Right lobe of liver (tissue), 6 donors: ENCODE results near the gene OR6J1. TPM values are rescaled to one million over a fixed set of nuclear protein-coding genes. Genes with fewer than 3 reads are reported as not detected.

ENCODE experiments used
- ATAC-seq, 4 donors: fragments of 200-7000 bp; cut with Tn5 transposase; one replicate each; pipeline ENCODE4 v1.9.1; 2020; ENCODE audit warnings: mild to moderate bottlenecking in 4 of 4, moderate library complexity in 4 of 4
- DNase-seq, 3 donors: peaks; one replicate each; pipeline ENCODE4 v3.0.0-alpha.2; 2020
- H3K27ac ChIP-seq, 3 donors: fragments of 200-600 bp; one replicate each; pipeline ENCODE4 v1.8.0; 2022
- H3K27me3 ChIP-seq, 2 donors: fragments of 200-600 bp; one replicate each; pipeline ENCODE4 v1.8.0; 2022
- H3K36me3 ChIP-seq, 4 donors: fragments of 200-600 bp; sonication (generic) in 1 of 4; one replicate each; pipeline versions ENCODE4 v1.5.1 to v1.8.0; 2017 to 2022; ENCODE audit warnings: control low read depth in 1 of 4
- H3K4me1 ChIP-seq, 4 donors: fragments of 200-600 bp; sonication (generic) in 1 of 4; one replicate each; pipeline versions ENCODE4 v1.5.1 to v1.8.0; 2017 to 2022; ENCODE audit warnings: control low read depth in 1 of 4
- H3K4me3 ChIP-seq, 3 donors: fragments of 200-600 bp; one replicate each; pipeline ENCODE4 v1.8.0; 2022
- H3K9me3 ChIP-seq, 4 donors: fragments of 200-600 bp; sonication (generic) in 1 of 4; one replicate each; pipeline versions ENCODE4 v1.5.1 to v1.8.0; 2017 to 2022; ENCODE audit warnings: control low read depth in 1 of 4
- CTCF ChIP-seq, 4 donors: fragments of 200-600 bp in 3 of 4; fragments of 450-650 bp in 1 of 4; IDR thresholded peaks; one replicate each; pipeline versions ENCODE4 v1.5.1 to v1.8.0; 2016 to 2022; ENCODE audit warnings: antibody characterized with exemption in 4 of 4, mild to moderate bottlenecking in 2 of 4
- POLR2A ChIP-seq: fragments of 450-650 bp; IDR thresholded peaks from one replicate; pipeline ENCODE4 v1.6.1; 2017; ENCODE audit warnings: antibody characterized with exemption, mild to moderate bottlenecking
- WGBS: methylation state at CpG from one replicate; pipeline ENCODE4 v1.1.6; 2018; ENCODE audit warnings: low coverage, low lambda C conversion rate; ENCODE audit not compliant: insufficient coverage; ENCODE audit errors: missing lambda C conversion rate; 5-methylcytosine and 5-hydroxymethylcytosine counted together
- intact Hi-C, 2 donors: fragments of 100-400 bp; cut with DNase I; formaldehyde crosslinking; loops; one replicate each; pipeline versions ENCODE4 v1.11.2 to v1.14.1; 2022
- total RNA-seq, 6 experiments: library from RNA; depleted of rRNA in 2 of 6; stranded (reverse); fragments of >200 nt in 2 of 6; fragmentation: NEBNext Ultra II Directional in 3 of 6; extraction: Animal tissue kit (Norgen Biotek cat#: 25700) in 3 of 6; gene quantifications; one replicate each; pipeline versions ENCODE4 v1.1.0 to v1.2.4, GENCODE V29; 2016 to 2023
- donor health status: DM: no; HTN: yes; CAD: no.
- donor health status: DM: no; HTN: no; CAD: no.
- donor health status: DM: no; HTN: no; CAD: no.
- donor health status: DM: no; HTN: yes; CAD: no.
- donor health status: DM: no; HTN: yes; CAD: no.

OR6J1 gene
- total RNA-seq, 6 experiments from 2014 or later = not detected

GRCh38 chr14:22653012-22653621, 9.0 kb upstream of the OR6J1 start:
- Histone ChIP-seq H3K9me3 (no peaks in the 10 kb centered on the region), H3K4me3 (no peak overlapping the region), H3K27ac (no peak overlapping the region), H3K27me3 (no peaks in the 10 kb centered on the region), H3K4me1 (no peaks in the 10 kb centered on the region), H3K36me3 (no peaks in the 10 kb centered on the region)
- intact Hi-C loops = loop anchor here (10.0 kb wide), 1 partner anchor 98 kb away; no protein-coding TSS in a partner anchor
- WGBS = 4% methylated on average over 4 of the region's 4 CpGs
- DNase-seq = peak in 2 of 3 donors; percentile 52 to 66
- peak; percentile 72 to 85 (median 78) for TF ChIP-seq CTCF (IDR thresholded peaks at IDR 0.05)
- no peak for TF ChIP-seq POLR2A
- ATAC-seq = peak; percentile 97 to 98 (median 98)

DNA sequence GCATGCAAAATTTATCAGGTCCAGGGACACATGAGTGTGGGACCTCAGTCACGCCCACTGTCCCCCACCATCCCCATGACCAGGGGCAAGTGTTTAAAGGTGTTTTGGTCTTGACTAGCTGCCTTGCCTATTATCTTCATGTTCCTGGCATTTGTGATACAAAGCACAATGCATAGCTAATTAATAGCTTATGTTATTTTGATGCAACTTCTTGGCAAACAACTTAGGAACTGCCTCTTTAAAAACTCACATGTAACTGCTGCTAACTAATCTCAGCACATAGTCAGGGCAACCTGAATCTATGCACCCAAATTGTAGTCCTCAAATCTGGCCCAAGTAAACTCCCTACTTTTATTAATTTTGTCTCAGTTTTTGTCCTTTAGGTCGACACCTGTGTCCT, 7.4 kb upstream of the OR6J1 start:
- intact Hi-C loops = loop anchor here (10.0 kb wide), 1 partner anchor 97 kb away; no protein-coding TSS in a partner anchor
- ATAC-seq (no peak), DNase-seq (no peak)
- no peaks in the 10 kb centered on the region for H3K36me3 ChIP-seq
- TF ChIP-seq POLR2A = no peak
- no peak for TF ChIP-seq CTCF (IDR thresholded peaks at IDR 0.05)
- H3K27me3 ChIP-seq = no peaks in the 10 kb centered on the region
- H3K27ac ChIP-seq = no peak overlapping the region
- H3K9me3 ChIP-seq = no peaks in the 10 kb centered on the region
- 35% methylated on average over 2 of the region's 2 CpGs for WGBS
- no peak overlapping the region for H3K4me3 ChIP-seq
- H3K4me1 ChIP-seq = no peaks in the 10 kb centered on the region

DNA sequence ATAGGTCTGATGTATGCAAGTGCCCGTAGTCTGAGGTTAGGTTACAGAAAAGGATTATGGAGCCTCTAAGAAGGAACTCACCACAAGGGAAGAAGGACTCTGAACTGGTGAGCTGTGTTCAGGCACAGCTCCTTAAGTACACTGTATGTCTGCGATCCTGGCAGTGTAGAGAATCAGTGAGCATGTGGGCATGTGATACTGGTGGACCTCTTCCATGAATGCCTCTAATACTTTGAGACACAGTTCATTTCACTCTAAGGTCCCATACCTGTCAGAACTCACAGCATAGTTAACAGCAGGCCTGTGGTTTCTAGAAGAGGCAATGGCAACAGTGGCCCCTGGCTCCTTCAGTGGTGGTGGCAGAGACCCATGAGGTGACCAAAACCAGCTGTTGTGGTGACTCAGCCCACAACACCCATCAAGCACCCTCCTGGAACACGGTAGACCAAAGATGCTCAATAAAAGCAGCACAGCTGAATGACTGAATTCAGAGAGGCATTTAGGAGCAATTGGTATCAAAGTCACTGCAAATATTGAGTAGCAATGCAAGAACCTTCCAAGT, 6.9 kb upstream of the OR6J1 start:
- intact Hi-C loops = loop anchor here (10.0 kb wide), 1 partner anchor 96 kb away; no protein-coding TSS in a partner anchor
- ATAC-seq (no peak), DNase-seq (no peak)
- Histone ChIP-seq H3K4me1 (no peaks in the 10 kb centered on the region), H3K27ac (no peak overlapping the region), H3K9me3 (no peaks in the 10 kb centered on the region), H3K27me3 (no peaks in the 10 kb centered on the region), H3K36me3 (no peaks in the 10 kb centered on the region), H3K4me3 (no peak overlapping the region)
- TF ChIP-seq CTCF (IDR thresholded peaks at IDR 0.05) (no peak), POLR2A (no peak)
- 52% methylated on average over 2 of the region's 3 CpGs for WGBS

- DNase-seq (no peak), ATAC-seq (no peak)
- TF ChIP-seq CTCF (IDR thresholded peaks at IDR 0.05) = no peak
- TF ChIP-seq POLR2A = no peak
- Histone ChIP-seq H3K4me1 (no peaks in the 10 kb centered on the region), H3K27me3 (no peaks in the 10 kb centered on the region), H3K36me3 (no peaks in the 10 kb centered on the region), H3K27ac (no peak overlapping the region), H3K9me3 (no peaks in the 10 kb centered on the region), H3K4me3 (no peak overlapping the region)
- intact Hi-C loops = loop anchor here (10.0 kb wide), 1 partner anchor 95 kb away; no protein-coding TSS in a partner anchor
- 55% methylated on average over 7 of the region's 7 CpGs for WGBS
These were observed 6.0 kb upstream of the OR6J1 start for GRCh38 chr14:22650046-22650739.
